GM12865 (cell line): Measurements from ENCODE around the gene CLIP2.

Experiments
- DNase-seq: peaks from one replicate; pipeline ENCODE4 v3.0.0; 2010; ENCODE audit warnings: low read depth
- H3K4me3 ChIP-seq: 2 replicates; pipeline ENCODE4 v1.5.1; 2011; ENCODE audit warnings: mild to moderate bottlenecking, low read depth, low read length, control low read depth
- CTCF ChIP-seq: IDR thresholded peaks from 2 replicates; pipeline ENCODE4 v1.5.1; 2011; ENCODE audit warnings: low read length, control low read depth, low read depth, inconsistent platforms; ENCODE audit not compliant: insufficient read depth; ENCODE audit errors: missing control alignments

Gene CLIP2

GRCh38 chr7:74449809-74450397 is 160.7 kb downstream of the CLIP2 start:
- peak; percentile 87 for TF ChIP-seq CTCF
- peak; percentile 72 for DNase-seq
- H3K4me3 ChIP-seq = no peak overlapping the region

- no peak for DNase-seq
- H3K4me3 ChIP-seq = no peak overlapping the region
- TF ChIP-seq CTCF = no peak
These were observed 163.6 kb downstream of the CLIP2 start for GRCh38 chr7:74452748-74453321.

- peak; percentile 31 for DNase-seq
- H3K4me3 ChIP-seq = peak within 1 kb of the TSS; percentile 43
These were observed 164.3 kb downstream of the CLIP2 start, which contains the start of gene GTF2IRD1 for GRCh38 chr7:74453322-74454011. GTF2IRD1 (plus strand) TSS chr7:74453906; CDS start chr7:74508081, 54,175 bp downstream.

GRCh38 chr7:74454021-74454924 is 165.1 kb downstream of the CLIP2 start:
- TF ChIP-seq CTCF = no peak
- no peak for DNase-seq
- H3K4me3 ChIP-seq = peak overlapping the region; percentile 31

More at GRCh38 chr7:74453322-74454011, 164.3 kb downstream of the CLIP2 start, which contains the start of gene GTF2IRD1:
- no peak for TF ChIP-seq CTCF

GRCh38 chr7:74454925-74455288 is 165.7 kb downstream of the CLIP2 start:
- no peak overlapping the region for H3K4me3 ChIP-seq
- no peak for TF ChIP-seq CTCF
- DNase-seq = no peak

- TF ChIP-seq CTCF = no peak
- no peak overlapping the region for H3K4me3 ChIP-seq
- no peak for DNase-seq
These were observed 166.1 kb downstream of the CLIP2 start for GRCh38 chr7:74455291-74455804.
